Fibroblast of lung (primary cell): ENCODE data around the gene PTRH1.

Experiments used
- EZH2 ChIP-seq: IDR thresholded peaks from 2 replicates; pipeline ENCODE4 v1.5.1; 2012; ENCODE audit warnings: low read length, control low read depth, mild to moderate bottlenecking; ENCODE audit errors: missing control alignments
- TF ChIP-seq, protein P1 (sequence below), 2 donors: IDR thresholded peaks in 1 of 2; conservative IDR thresholded peaks in 1 of 2; 1 replicate in 1 of 2; 2 replicates in 1 of 2; pipeline ENCODE4 v1.5.1; 2011 to 2012; ENCODE audit warnings: low read length in 2 of 2, control low read depth in 1 of 2, inconsistent platforms in 1 of 2, low read depth in 1 of 2, mild to moderate bottlenecking in 1 of 2

DNA sequence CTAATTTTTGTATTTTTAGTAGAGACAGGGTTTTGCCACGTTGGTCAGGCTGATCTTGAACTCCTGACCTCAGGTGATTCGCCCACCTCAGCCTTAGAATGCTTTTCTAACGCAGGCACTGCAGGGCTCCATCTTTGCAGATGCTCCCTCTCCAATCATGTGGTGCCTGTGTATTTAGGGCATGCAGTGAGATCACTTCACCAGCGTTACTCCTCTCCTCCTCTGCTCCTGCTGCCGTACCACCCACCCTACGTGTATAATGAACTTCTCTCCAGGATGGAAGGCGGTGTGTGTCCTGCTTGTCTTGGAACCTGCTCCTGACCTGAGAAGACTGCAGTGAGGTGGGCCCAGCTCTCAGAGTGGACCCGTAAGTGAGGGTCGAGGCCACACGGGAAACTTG lies 22.3 kb downstream of the PTRH1 start:
- TF ChIP-seq, protein P1, sequence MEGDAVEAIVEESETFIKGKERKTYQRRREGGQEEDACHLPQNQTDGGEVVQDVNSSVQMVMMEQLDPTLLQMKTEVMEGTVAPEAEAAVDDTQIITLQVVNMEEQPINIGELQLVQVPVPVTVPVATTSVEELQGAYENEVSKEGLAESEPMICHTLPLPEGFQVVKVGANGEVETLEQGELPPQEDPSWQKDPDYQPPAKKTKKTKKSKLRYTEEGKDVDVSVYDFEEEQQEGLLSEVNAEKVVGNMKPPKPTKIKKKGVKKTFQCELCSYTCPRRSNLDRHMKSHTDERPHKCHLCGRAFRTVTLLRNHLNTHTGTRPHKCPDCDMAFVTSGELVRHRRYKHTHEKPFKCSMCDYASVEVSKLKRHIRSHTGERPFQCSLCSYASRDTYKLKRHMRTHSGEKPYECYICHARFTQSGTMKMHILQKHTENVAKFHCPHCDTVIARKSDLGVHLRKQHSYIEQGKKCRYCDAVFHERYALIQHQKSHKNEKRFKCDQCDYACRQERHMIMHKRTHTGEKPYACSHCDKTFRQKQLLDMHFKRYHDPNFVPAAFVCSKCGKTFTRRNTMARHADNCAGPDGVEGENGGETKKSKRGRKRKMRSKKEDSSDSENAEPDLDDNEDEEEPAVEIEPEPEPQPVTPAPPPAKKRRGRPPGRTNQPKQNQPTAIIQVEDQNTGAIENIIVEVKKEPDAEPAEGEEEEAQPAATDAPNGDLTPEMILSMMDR (conservative IDR thresholded peaks at IDR 0.05 in 1 of 2, IDR thresholded peaks at IDR 0.05 in 1 of 2; ENCODE audit: low read depth in 1 of 2, low read length in 2 of 2) = no peak
- no peak for TF ChIP-seq EZH2
